Mammary epithelial cell (primary cell): Measurements from ENCODE around the gene KRTAP29-1.

Source experiments
- CTCF ChIP-seq, 2 donors: IDR thresholded peaks in 1 of 2; conservative IDR thresholded peaks in 1 of 2; 2 replicates each; pipeline ENCODE4 v1.5.1; 2011 to 2012; ENCODE audit warnings: inconsistent platforms in 2 of 2, low read length in 2 of 2, mild to moderate bottlenecking in 2 of 2, control low read depth in 1 of 2, low read depth in 1 of 2; ENCODE audit not compliant: insufficient read depth in 1 of 2; ENCODE audit errors: extremely low read depth in 1 of 2
- EZH2 ChIP-seq: IDR thresholded peaks from 2 replicates; pipeline ENCODE4 v1.6.1; 2012; ENCODE audit warnings: low read length, inconsistent platforms, borderline replicate concordance

- TF ChIP-seq CTCF (conservative IDR thresholded peaks at IDR 0.05 in 1 of 2, IDR thresholded peaks at IDR 0.05 in 1 of 2; ENCODE audit: extremely low read depth in 1 of 2, insufficient read depth in 1 of 2, low read depth in 1 of 2, low read length in 2 of 2) (no peak), EZH2 (no peak)
Observed at GRCh38 chr17:41308251-41308917, 5.7 kb upstream of the KRTAP29-1 start.
